Jurkat, Clone E6-1 (cell line): ENCODE data around the gene IQSEC1.

Experiments
- DNase-seq: peaks from one replicate; pipeline ENCODE4 v3.0.0-alpha.2; 2011; ENCODE audit warnings: low read depth, low spot score
- H3K4me3 ChIP-seq: 2 replicates; pipeline ENCODE4 v1.5.1; 2011; ENCODE audit warnings: mild to moderate bottlenecking, low read length, control low read depth, moderate library complexity

Gene IQSEC1

DNA sequence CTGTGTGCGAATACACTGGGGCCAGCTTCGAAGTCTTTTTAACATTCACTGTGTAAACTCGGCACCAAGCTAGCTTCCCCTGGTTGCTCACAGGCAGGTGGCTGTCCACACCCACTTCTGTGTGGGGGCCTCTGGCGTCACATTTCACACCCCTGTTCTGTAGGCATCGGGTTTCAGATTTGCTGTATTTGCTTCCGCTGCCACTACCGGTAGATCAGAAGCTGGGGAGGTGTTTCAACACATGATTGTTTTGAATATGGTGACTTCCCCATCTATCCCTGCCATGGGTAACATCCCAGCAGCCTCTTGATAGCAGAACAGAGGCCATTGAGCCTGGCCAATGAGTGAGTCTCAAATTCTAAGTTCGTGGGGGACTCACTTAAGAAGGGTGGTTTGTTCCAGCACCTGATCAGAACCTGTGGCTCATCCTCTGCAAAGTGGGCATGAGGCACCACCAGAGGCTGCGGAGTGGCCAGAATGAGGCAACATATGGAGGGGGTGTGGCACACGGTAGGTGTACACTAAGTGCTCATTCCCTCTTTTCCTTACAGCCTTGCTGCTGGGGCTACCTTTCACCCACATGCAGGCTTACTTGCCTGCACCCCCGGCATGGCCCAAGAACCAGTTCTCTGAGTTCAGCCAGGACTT, 61.5 kb downstream of the IQSEC1 start:
- DNase-seq, result peak; percentile 56
- no peak overlapping the region for H3K4me3 ChIP-seq

- no peak overlapping the region for H3K4me3 ChIP-seq
- no peak for DNase-seq
These were observed 62.3 kb downstream of the IQSEC1 start for GRCh38 chr3:13010780-13011572.

DNA sequence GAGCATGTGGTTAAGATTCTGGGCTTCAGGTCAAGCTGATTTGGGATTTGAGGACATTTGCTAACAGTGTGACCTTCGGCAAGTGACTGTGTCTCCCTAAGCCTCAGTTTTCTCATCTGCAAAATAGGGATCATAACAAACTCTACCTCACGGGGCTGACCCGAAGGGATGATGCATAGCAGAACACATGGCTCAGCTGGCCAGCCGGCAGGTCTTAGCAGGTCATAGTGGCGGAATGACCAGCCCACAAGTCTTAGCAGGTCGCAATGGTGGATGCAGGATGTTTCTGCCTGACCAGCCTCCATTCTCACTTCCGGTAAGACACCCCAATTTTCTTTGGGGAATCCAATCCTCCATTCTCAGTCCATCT, 63.3 kb downstream of the IQSEC1 start:
- H3K4me3 ChIP-seq, result no peak overlapping the region
- no peak for DNase-seq

- no peak for DNase-seq
- no peak overlapping the region for H3K4me3 ChIP-seq
These were observed 63.9 kb downstream of the IQSEC1 start for GRCh38 chr3:13009132-13009945.

DNA sequence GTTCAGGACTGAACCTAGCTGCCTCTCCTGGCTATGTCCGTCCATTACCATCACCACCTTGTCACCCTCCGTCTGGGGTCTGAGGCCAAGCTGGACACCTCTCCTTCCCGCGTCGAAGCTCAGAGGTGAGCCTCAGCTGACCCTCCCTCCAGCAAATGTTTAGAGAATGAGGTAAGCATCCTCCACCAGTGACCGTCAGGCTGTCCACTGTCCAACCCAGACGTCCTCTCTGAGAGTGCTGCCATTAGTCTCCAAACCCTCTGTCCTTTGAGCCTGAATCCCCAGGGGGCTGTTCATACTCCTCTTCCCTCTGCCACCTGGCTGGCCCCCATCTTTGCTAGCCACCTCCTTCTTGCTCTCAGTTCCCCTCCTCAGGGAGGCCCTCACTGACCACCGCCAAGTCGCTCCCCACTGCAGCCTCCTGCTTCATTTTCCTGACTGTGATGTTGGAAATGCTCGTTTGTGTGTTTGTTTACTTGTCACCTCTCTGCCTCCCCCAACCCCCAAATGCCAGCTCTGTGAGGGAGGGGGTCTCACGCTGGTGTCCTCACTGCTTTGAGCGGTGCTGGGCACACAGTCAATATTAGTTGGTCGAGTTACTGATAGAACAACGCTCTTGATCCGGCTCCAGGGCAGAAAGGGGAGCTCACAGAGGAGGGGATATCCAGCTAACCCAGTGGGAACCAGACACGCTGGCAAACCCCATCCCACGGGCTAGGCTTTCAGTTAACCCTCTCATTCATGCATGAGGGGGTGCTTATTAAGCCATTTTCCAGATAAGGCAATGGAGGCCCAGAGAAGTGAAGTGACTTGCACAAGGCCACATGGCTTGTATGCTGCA, 64.9 kb downstream of the IQSEC1 start:
- no peak overlapping the region for H3K4me3 ChIP-seq
- no peak for DNase-seq

DNA sequence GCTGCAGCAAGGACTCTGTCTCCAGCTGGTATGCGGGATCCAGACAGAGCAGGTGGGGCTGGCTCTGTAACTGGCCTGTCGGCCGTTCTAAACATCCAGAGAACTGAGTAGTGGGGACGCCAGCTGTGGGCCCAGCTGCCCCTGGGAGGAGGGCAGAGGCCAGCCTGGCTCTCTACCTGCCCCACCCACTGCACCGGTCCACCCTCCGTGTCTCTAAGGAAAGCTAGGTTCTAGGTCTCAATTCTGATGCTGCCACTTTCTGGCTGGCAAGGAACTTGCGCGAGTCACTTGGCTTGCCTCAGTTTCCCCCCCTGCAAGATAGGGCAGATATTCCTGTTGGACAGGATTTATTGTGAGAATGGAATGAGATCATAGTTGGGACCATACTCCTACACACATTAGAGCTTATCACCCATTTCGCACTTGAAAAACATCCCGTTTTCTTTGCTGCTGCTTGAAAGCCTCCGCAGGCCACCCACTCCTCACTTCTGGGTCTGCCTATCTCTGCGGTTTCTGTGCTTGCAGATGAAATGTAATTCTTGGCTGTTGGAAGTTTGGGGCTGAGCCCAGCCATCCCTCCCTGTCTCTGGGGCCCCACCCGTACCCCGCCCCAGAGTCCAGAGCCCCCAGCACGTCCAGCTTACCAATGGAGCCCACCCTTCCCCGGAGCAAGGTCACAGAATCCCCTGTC, 65.8 kb downstream of the IQSEC1 start:
- H3K4me3 ChIP-seq, result no peak overlapping the region
- DNase-seq, result no peak

- H3K4me3 ChIP-seq, result no peak overlapping the region
- no peak for DNase-seq
These were observed 66.8 kb downstream of the IQSEC1 start for GRCh38 chr3:13006216-13006990.

GRCh38 chr3:13005301-13005700, 67.9 kb downstream of the IQSEC1 start:
- no peak for DNase-seq
- H3K4me3 ChIP-seq, result no peak overlapping the region

DNA sequence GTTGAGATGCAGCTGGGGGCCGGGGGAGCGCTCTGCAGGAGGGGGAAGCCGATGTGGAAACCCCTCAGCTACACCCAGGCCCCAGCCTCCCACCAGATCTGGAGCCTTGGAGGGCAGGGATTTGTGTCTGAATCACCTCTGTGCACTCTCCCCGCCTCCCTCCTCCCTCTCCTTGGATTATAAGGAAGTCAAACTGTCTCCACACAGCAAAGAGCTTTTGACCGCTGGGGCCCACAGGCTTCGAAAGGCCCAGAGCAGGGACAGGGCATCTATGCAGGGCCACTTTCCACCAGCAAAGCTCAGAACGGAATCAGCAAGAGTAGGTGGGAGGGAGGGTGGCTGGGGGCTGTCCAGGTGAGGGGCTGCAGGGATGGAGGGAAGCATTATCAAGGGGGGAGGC, 68.9 kb downstream of the IQSEC1 start:
- H3K4me3 ChIP-seq, result no peak overlapping the region
- no peak for DNase-seq

- no peak for DNase-seq
- H3K4me3 ChIP-seq, result no peak overlapping the region
These were observed 69.6 kb downstream of the IQSEC1 start for GRCh38 chr3:13003608-13004007.

GRCh38 chr3:13002398-13003124, 70.7 kb downstream of the IQSEC1 start:
- no peak for DNase-seq
- H3K4me3 ChIP-seq, result no peak overlapping the region

DNA sequence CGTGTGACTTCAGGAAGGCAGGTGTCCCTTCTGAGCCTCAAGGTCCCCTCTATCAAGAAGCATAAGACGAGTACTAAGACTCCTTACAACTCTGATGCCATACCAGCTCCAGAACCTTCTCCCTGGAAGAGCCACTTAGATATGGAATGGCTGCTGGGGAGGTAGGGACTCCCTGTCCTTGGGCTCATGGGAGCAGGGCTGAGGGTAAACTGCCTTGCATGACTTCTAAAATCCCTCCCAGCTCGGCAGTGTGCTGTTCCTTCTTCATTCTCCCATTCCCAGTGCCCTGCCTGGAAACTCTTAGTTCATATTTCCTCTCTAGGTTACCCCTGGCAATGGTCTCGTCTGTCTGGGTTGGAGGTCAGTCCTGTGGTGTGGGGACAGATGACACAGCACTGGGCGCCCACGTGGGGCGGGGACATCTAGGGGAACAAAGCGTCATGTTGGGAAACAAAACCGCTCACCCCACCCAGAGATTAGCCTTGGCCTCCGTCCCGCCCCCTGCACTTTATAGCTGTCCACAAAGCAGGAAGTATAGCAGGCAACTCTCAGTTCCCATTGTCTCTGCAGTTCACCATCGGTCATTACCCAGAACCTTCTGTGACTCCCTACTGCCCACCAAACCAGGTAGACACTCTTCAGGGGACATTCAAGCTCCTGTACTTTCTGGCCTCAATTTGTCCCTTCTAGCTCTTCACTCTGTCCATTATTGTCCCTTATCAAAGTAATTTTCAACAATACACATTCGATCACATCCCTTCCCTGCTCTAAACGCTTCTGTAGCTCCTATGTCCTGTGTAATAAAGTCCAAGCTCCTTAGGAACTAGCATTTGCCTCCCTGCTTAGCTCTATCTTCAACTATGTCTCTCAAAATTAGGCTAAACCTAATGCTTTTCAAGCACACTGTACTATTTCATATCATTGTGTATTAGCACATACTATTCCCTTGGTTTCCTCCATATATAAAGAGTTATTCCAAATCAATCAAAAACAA, 73.8 kb downstream of the IQSEC1 start:
- DNase-seq, result no peak
- H3K4me3 ChIP-seq, result no peak overlapping the region

DNA sequence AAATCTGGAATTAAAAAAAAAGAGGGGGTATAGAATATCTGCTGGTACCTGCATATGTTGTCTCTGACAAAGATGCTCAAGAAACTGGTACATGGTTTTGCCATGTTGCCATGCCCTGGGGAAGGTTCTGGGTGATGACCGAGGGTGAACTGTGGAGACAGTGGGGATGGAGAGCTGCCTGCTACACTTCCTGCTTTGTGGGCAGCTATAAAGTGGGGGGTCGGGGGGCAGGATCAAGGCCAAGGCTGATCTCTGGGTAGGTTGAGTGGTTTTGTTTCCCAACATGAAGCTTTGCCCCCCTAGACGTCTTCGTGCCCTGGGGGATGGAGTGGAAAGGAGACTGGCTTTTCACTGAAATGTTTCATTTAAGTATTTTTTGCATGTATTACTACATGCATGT, 74.6 kb downstream of the IQSEC1 start:
- no peak overlapping the region for H3K4me3 ChIP-seq
- no peak for DNase-seq

DNA sequence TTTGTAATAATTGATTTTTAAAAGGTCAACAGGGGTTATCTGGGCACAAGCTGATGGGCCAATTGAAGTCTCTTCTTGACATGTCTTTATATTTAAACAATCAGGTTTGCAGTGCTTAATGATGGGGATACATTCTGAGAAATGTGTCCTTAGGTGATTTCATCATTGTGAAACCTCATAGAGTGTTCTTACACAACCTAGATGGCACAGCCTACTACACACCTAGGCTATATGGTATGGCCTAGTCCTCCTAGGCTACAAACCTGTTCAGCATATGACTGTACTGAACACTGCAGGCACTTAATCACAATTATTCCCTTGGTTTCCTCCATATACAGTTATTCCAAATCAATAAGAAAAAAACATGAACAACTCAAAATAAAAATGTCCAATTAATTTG, 75.8 kb downstream of the IQSEC1 start:
- DNase-seq, result no peak
- H3K4me3 ChIP-seq, result no peak overlapping the region

DNA sequence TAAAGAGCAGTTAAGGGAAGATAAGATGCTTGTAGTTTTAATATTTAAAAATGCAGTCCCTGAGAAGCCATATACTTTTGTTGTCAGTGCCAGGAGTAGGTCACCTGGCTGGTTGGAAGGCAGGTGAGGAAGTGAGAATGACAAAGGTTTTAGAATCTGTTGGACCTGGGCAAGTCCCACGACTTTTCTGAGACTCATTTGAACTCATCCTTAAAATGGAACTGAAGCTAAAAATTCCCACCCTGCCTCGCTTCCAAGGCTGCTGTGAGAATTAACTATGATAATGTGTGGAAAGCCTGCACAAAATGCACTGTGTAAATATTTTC, 77.1 kb downstream of the IQSEC1 start:
- DNase-seq, result no peak
- H3K4me3 ChIP-seq, result no peak overlapping the region

GRCh38 chr3:12995389-12996180, 77.6 kb downstream of the IQSEC1 start:
- DNase-seq, result no peak
- peak overlapping the region; percentile 81 for H3K4me3 ChIP-seq
